Stimulated activated naive CD4-positive, alpha-beta T cell (primary cell): ENCODE measurements around the gene NT5C1A.
A peak's percentile ranks its signal among the peaks of the same experiment; 100 is the strongest.

ENCODE experiments used
- DNase-seq, 6 experiments: peaks; one replicate each; lab custom pipeline; 2025; lab: John Stamatoyannopoulos, UW

Gene NT5C1A

GRCh38 chr1:39637361-39637760 is 34.5 kb downstream of the NT5C1A start:
- no peak for DNase-seq

- DNase-seq, result no peak
Measured at GRCh38 chr1:39635871-39636210, 36.1 kb downstream of the NT5C1A start.

- no peak for DNase-seq
Measured at GRCh38 chr1:39635205-39635870, 36.6 kb downstream of the NT5C1A start.

- DNase-seq, result no peak
Measured at GRCh38 chr1:39633422-39633821, 38.5 kb downstream of the NT5C1A start.

- no peak for DNase-seq
Measured at GRCh38 chr1:39632682-39633417, 39.1 kb downstream of the NT5C1A start.

GRCh38 chr1:39632323-39632681 is 39.6 kb downstream of the NT5C1A start:
- DNase-seq, result no peak

- no peak for DNase-seq
Measured at GRCh38 chr1:39631361-39632322, 40.3 kb downstream of the NT5C1A start.

- no peak for DNase-seq
Measured at GRCh38 chr1:39628807-39629350, 43.0 kb downstream of the NT5C1A start.

- no peak for DNase-seq
Measured at GRCh38 chr1:39626646-39627045, 45.3 kb downstream of the NT5C1A start.

- no peak for DNase-seq
Measured at GRCh38 chr1:39625462-39626273, 46.2 kb downstream of the NT5C1A start.

- DNase-seq, result no peak
Measured at GRCh38 chr1:39625009-39625408, 46.9 kb downstream of the NT5C1A start.

- DNase-seq, result no peak
Measured at GRCh38 chr1:39623053-39623452, 48.9 kb downstream of the NT5C1A start.

GRCh38 chr1:39622427-39622826 is 49.5 kb downstream of the NT5C1A start:
- DNase-seq, result no peak

GRCh38 chr1:39620659-39621165 is 51.2 kb downstream of the NT5C1A start:
- DNase-seq, result no peak

- DNase-seq, result no peak
Measured at GRCh38 chr1:39617488-39618049, 54.3 kb downstream of the NT5C1A start.

- no peak for DNase-seq
Measured at GRCh38 chr1:39615086-39615673, 56.7 kb downstream of the NT5C1A start.

GRCh38 chr1:39614488-39614887 is 57.4 kb downstream of the NT5C1A start:
- no peak for DNase-seq

- no peak for DNase-seq
Measured at GRCh38 chr1:39613250-39613649, 58.7 kb downstream of the NT5C1A start.

GRCh38 chr1:39609618-39610331 is 62.1 kb downstream of the NT5C1A start:
- peak in 5 of 6 experiments; percentile 26 to 68 (median 65) for DNase-seq
